ENCODE data around the gene MYBPC2.

DNA sequence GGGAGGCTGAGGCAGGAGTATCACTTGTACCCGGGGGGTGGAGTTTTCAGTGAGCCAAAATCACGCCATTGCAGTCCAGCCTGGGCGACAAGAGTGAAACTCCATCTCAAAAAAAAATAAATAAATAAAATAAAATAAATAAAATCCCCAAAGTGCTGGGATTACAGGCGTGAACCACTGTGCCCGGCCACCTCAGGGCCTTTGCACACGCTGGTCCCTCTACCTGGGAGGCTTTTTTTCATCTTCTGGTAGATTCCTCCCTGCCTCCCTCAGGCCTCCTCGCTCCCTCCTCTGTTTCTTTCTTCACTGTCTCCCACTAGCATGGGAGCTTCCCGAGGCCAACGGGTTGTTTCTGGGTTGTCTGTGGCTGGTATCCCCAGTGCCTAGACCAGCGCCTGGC lies 15.1 kb downstream of the MYBPC2 start:
- TF ChIP-seq, protein P1, sequence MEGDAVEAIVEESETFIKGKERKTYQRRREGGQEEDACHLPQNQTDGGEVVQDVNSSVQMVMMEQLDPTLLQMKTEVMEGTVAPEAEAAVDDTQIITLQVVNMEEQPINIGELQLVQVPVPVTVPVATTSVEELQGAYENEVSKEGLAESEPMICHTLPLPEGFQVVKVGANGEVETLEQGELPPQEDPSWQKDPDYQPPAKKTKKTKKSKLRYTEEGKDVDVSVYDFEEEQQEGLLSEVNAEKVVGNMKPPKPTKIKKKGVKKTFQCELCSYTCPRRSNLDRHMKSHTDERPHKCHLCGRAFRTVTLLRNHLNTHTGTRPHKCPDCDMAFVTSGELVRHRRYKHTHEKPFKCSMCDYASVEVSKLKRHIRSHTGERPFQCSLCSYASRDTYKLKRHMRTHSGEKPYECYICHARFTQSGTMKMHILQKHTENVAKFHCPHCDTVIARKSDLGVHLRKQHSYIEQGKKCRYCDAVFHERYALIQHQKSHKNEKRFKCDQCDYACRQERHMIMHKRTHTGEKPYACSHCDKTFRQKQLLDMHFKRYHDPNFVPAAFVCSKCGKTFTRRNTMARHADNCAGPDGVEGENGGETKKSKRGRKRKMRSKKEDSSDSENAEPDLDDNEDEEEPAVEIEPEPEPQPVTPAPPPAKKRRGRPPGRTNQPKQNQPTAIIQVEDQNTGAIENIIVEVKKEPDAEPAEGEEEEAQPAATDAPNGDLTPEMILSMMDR (IDR thresholded peaks at IDR 0.05) = no peak
- TF ChIP-seq ZFX (IDR thresholded peaks at IDR 0.05; ENCODE audit: borderline replicate concordance) = no peak

All from 22Rv1 (cell line).